H4 (cell line): ENCODE data around the gene CTAGE4. TPM values are rescaled to one million over a fixed set of nuclear protein-coding genes. Genes with fewer than 3 reads are reported as not detected.
"Not testable (repeated sequence)": the region's sequence is repeated elsewhere in the genome, so short reads cannot be mapped to it uniquely, and the experiment has no call there.

Source experiments
- DNase-seq: peaks from one replicate; pipeline ENCODE4 v3.0.0-alpha.2; 2015; ENCODE audit warnings: low spot score
- total RNA-seq: library from RNA; depleted of rRNA; stranded (reverse); fragments of >200 nt; shearing (Covaris generic); gene quantifications from 2 replicates; pipeline ENCODE4 v1.2.3, GENCODE V29; 2014; rRNA removed

CTAGE4 gene, protein sequence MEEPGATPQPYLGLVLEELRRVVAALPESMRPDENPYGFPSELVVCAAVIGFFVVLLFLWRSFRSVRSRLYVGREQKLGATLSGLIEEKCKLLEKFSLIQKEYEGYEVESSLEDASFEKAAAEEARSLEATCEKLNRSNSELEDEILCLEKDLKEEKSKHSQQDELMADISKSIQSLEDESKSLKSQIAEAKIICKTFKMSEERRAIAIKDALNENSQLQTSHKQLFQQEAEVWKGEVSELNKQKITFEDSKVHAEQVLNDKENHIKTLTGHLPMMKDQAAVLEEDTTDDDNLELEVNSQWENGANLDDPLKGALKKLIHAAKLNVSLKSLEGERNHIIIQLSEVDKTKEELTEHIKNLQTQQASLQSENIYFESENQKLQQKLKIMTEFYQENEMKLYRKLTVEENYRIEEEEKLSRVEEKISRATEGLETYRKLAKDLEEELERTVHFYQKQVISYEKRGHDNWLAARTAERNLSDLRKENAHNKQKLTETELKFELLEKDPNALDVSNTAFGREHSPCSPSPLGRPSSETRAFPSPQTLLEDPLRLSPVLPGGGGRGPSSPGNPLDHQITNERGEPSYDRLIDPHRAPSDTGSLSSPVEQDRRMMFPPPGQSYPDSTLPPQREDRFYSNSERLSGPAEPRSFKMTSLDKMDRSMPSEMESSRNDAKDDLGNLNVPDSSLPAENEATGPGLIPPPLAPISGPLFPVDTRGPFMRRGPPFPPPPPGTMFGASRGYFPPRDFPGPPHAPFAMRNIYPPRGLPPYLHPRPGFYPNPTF
- 0.15 and 0.16 TPM in 2 replicates for total RNA-seq

DNA sequence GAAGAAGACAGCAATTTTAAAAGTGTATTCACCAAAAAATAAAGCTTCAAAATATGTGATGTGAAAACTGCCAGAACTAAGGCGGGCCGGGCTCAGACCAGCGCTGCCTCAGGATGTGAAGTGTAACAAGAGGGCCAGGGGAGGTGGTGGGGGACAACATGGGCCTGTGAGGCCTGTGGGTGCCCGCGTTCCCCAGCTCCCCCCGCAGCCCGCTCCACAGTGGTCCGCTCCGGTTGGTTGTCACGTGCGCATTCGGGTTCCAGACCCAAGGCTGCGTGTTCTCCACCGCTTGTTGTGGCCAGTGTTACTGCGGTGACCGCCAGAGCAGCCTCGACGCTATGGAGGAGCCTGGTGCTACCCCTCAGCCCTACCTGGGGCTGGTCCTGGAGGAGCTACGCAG is at the start of gene CTAGE4:
Gene CTAGE4, plus strand, starts transcription at position 301 of the 400 bp plus-strand sequence. Its CDS starts 38 bp downstream, at position 339.
- DNase-seq: not testable (repeated sequence)

DNA sequence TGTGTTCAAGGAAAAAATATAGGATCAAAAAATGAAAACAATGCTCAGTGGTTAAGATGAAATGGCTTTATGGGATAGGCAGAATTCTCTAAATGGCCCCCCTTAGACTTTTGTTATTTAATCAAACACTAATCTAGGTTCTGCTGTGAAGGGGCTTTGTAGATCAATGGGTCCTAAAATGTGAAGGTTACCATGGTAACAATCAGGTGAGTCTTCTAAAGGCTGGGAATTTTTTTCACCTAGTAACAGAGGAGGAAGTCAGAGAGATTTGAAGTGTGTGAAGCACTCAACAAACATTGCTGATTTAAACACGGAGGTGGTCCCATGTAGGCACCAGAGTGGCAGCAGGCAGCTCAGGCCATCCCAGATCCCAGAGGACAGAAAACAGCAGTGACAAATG is 49.1 kb upstream of the CTAGE4 start:
- DNase-seq: no peak

DNA sequence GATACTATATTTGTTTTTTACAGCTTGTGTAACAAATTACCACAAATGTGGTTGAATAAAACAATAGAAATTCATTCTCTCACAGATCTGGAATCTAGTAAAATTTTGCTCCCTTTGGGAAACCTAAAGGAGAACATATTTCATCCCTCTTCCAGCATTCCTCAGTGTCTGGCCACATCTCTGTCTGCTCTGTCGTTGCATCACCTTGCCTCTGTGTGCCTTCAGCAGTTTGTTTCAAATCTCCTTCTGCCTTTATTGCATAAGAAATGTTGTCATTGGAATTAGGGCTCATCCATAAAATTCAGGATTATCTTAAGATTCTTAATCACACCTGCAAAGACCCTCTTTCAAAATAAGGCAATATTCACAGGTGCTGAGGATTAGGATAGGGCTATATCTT is 45.8 kb upstream of the CTAGE4 start:
- DNase-seq: no peak

DNA sequence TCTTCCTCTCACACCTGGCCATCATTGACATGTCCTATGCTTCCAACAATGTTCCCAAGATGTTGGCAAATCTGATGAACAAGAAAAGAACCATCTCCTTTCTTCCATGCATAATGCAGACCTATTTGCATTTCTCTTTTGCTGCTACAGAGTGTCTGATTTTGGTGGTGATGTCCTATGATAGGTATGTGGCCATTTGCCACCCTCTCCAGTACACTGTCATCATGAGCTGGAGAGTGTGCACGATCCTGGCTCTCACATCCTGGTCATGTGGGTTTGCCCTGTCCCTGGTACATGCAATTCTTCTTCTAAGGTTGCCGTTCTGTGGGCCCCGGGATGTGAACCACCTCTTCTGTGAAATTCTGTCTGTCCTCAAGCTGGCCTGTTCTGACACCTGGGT is 41.1 kb upstream of the CTAGE4 start:
- no peak for DNase-seq

DNA sequence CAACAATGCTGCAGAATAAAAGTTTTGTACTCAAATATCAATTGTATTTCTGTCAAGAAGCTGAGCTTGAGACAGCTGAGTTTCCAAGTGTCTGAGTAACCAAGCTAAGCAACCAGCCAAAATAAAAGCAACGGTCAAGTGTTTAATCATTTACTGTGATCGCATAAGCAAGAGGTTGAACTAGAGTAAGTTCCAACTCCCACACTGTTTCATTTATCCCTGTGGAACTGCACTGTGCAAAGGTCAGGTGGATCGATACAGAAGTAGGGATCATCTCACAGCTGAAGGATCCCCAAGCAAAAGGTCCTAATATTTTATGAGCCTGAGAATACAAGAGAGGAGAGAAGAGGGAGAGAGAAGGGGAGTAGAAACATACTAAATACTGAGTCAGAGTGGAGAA is 38.8 kb upstream of the CTAGE4 start:
- no peak for DNase-seq

DNA sequence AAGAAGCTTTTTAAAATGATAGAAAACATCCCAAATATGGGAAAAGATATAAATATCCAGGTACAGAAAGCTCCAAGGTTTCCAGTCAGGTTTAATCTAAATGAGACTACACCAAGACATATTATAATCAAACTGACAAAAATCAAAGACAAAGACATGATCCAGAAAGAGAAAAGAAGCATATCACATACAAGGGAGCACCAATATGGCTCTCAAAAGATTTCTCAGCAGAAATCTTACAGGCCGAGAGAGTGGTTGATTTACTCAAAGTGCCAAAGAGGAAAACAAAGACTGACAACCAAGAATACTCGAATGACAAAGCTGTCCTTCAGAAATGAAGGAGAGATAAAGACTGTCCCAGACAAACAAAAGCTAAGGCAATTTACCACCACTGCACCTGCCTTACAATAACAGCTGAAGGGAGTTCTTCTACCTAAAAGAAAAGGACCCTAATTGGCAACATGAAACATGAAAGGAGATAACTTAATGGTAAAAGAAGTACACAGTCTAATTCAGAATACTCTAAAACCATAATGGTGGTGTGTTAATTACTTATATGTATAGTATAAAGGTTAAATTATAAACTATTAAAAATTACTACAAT is 34.9 kb upstream of the CTAGE4 start:
- DNase-seq: no peak

DNA sequence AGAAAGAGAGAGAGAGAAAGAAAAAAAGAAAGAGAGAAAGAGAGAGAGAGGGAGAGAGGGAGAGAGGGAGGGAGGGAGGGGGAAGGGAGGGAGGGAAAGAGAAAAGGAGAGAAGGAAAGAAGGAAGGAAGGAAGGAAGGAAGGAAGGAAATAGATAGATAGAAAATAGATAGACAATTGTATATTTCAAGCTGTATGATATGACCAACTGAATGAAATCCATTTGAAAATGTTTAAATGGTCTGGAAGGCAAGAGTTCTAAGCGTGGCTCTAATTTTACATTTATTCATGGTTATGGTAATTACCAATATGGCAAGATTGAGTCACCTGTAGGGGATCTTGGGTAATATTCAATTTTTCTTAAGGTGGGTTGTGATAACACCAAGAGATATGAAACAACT is 24.4 kb upstream of the CTAGE4 start:
- no peak for DNase-seq

DNA sequence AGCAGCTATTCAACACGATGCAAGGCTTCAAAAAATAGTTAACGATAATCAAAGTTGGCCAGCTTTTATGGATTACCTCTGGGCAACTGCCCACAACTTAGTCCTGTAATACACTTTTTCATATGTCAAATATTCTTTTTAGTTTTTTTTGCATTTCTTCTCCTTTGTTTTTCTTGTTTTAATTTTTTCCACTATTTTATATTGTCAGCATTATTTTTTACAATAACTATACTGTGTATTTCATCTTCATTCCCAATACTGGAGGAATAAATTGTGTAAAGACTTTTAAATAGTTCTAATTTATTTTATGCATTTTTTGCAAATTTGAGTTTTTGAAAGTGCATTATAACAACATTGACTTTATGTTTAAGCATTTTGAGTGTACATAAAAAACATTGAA is 18.5 kb upstream of the CTAGE4 start:
- DNase-seq: no peak

DNA sequence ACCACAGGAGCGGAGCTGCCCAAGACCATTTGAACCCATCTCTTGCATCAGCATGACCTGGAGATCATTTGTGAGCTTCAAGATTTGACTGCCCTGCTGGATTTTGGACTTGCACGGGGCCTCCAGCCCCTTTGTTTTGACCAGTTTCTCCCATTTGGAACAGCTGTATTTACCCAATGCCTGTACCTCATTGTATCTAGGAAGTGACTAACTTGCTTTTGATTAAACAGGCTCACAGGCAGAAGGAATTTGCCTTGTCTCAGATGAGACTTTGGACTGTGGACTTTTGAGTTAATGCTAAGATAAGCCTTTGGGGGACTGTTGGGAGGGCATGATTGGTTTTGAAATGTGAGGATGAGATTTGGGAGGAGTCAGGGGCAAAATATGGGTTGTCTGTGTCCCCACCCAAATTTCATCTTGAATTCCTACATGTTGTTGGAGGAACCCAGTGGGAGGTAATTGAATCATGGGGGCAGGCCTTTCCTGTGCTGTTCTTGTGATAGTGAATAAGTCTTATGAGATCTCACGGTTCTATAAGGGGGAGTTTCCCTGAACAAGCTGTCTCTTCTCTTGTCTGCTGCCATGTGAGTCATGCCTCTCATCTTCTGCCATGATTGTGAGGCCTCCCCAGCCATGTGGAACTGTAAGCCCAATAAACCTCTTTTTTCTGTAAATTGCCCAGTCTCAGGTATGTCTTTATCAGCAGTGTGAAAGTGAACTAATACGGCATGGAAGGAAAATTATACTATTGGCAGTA is 11.5 kb upstream of the CTAGE4 start:
- DNase-seq: not testable (repeated sequence)

DNA sequence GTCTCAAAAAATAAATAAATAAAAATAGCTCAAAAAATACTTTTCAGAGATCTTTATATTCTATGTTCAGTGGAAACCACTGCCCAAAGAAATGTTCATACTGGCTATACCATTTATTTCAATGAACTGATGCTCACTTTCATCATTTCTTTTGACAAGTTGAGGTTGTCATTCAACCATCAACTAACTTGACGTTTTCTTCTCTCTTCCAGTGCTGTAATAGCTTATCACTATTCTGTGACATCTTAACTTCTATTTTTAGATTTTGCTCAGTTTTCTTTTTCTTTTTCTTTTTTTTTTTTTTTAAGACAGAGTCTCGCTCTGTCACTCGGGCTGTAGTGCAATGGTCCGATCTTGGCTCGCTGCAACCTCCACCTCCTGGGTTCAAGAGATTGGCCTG is 8.7 kb upstream of the CTAGE4 start:
- DNase-seq: no peak

DNA sequence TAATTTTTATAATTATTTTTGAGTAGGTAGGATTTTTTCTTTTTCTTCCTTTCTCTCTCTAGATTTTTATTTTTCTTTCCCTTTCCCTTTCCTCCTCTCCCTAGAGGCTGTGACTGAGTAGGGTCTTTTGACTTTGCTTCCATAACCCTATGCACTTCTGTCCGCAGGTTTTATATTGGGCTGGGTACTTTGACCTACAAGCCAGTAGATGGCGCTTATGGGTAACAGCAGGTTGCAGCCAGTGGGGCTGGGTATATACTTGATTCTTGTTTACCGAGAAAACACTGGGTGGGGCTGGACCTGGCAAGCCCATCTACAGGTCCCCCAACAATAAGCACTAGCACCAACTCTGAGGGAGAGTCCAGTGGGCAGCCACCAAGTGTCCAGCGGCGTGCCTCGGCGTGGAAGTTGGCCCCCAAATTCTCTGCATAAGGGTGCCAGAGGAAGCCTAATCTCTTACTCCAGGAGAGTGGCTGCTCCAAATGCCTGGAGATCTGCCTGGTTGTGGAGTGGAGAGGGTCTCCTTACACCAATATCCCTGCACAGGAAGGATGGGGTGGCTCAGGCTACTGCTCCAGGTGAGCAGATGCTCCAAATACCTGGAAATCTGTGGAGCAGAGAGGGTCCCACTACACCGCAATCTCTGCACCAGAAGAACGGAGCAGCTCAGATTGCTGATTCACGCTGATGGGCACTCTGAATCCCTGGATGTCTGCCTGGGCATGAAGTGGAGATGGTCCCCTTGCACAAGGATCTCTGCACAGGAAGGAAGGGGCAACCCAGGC is 4.7 kb upstream of the CTAGE4 start:
- not testable (repeated sequence) for DNase-seq

DNA sequence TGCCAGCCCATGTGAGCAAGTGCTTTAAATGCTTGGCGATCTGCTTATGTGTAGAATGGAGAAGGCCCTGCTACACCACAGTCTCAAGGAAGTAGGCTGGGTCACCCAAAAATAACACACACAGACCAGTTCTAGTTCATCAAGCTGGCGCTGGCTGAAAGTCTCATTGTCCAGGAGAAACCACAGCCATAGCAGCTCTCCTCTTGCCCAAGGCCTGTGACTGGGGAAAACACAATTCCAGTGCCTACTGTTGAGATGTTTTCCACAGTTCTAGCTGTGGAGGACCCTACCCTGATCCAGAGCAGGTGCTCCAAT is 4.1 kb upstream of the CTAGE4 start:
- not testable (repeated sequence) for DNase-seq

DNA sequence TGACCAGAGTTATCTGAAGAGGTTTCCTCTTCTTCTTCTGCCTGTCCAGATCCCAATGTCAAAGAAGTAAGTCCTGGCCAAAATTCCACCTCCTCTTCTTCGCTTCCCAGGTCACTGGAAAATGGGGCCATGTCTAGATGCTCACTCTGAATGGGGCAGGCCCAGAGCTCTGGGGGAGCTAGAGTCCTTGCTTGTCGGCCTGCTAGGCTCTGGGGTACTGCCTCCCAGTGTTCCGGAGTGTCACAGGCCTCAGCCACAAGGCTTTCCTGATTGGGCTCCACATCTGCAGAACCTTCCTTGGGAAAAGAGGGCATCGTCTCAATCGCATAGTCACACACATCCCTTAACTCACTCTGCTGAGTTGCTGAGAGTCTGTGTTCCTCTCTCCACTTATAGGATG is 4.6 kb downstream of the CTAGE4 start:
- DNase-seq: not testable (repeated sequence)

DNA sequence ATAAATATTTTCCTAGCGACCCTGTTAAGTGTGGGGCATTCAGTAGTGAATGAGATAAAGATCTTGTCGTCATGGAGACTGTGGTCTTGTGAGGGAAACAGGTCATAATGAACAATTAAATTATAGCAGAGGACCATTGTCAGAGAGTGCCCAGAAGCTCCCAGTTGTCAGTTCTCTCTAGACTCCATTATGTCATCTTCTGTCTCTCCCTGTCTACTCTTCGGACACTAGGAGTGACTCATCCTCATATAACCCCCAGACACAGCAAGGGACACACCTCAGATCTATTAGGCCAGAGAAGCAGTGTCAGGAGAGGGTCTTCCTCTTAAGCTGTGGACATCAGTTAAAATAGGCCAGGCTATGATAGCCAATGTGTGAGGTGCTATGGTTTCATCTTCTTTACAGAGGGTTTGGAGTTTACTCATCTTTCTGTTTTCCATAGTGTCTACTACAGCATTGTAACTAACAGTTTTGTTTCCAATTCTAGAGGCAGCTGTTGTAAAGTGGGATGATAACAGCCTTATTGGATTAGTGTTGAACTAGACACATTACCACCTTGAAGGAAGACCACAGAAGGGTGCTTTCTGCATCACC is 5.4 kb downstream of the CTAGE4 start:
- not testable (repeated sequence) for DNase-seq

DNA sequence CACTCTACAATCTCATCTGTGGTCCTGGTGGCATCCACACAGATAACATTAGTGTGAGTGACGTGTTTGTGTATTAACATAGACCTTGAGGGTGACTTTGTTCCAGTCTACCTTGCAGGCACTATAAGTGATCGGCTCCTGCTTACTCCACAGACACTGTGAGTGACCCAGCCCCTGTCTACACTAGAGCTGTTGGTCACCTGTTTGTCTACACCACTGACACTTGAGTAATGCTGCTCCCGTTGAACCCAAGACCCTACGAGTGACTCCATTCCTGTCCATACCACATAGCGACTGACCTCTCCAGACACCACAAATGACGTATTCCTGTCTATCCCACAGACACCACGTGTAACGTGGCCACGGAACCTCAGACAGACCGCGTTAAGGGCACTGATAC is 10.5 kb downstream of the CTAGE4 start:
- DNase-seq: not testable (repeated sequence)

DNA sequence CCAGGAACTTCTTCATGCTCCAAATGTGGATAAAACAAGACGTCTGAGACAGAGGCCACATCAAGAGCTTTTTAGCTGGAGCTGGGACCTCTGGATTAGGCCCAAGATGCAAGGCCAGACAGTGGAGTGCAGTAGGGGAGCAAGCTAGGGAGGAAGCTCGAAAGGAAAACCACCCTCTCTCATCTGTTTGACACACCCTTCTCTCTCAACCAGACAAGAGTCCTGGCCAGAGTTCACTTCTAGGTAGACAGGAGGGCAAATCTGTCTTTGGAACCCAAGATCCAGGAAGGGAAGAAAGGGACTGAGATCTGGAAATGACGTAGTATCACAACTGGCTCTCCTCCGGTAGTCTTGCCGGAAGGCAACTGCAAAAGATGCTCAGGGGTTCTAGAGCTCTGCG is 11.2 kb downstream of the CTAGE4 start:
- not testable (repeated sequence) for DNase-seq

DNA sequence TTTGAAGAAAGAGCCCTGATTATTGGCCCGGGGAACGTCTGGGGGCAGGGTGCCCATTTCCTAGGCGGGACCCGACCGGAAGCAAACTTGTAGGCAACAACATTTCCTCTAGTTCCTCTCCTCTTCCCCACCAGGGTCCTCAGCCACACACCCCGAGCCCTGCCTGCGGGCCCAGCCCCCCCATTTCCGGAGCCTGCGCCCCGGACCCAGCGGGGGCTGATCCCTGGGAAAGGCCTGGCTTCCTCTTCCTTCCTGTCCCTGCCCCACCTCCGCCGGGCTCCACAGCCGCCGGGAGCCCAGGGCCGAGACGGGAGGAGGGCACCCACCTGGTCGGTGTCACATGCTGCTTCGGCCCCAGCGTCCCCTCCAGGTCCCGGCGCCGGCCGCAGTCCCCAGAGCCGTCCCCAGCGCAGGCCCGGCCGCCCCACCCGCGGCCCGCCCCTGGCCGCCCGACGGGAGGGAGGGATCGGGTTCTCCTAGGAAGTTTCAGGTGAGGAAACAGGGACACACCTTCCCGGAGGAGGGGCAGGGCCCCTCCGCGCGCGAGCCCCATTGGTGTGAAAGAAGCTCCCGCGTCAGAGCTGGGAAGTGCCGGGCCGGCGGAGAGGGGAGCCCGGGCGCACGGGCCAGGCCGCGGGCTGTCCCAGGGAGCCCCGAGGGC is 12.1 kb downstream of the CTAGE4 start, which contains the start of gene ARHGEF35:
Gene ARHGEF35, minus strand, starts transcription at position 622 of the 661 bp plus-strand sequence. CDS start 7,450 bp downstream, outside the sequence.
- DNase-seq: not testable (repeated sequence)

DNA sequence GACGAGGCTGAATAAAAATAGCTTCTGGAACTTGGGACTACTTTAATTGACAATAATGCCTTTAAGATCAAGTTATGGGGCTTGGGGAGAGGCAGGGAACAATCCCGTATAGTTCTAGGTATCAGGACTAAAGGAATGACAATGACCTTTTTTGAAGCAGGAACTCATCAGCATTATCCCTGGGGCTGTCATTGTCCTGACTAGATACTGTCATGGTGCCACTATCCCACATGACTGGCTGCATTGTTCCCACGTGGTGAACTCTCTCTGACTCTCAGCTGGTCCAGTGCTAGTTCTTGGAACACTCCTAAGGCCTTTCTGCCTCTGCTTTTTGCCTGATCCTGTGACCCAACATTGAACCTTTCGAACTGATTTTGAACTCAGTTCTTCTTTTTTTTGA is 15.7 kb downstream of the CTAGE4 start:
- DNase-seq: not testable (repeated sequence)

DNA sequence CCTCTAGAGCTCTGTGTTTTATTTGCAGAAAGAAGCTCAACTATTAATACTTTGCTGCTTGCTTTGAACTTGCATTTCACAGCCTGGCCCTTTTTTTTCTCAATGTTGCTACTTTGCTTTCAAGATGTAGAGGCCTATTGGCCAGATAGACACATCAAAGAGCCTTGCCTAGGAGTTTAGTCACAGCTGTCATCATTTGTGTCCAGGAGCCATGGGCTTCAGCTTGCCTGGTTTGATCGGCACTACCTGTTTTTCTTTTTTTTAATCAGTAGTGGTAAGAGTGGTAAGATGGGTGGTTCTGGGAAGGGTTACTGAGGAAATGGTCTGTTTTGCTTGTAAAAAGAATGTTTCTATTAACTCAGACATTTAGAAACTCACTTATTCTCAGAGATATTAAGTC is 18.7 kb downstream of the CTAGE4 start:
- not testable (repeated sequence) for DNase-seq

DNA sequence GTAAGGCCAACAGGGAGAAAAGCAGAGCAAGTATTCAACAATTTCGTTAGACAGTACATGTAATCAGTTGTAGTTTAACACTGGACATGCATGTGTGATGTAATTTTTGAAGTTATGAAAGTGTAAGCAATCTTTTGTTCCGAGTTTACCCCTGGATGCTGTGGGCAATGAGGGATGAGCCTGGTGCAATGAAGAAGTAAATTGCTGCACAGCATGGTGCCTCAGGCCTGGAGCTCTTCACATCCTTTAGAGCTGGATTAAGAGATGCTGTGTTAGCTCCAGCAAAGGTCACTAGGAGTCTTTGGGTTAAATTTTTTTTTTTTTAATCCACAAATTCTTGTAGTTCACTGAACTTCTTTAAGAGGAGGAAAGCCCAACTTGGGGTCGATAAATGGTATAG is 19.8 kb downstream of the CTAGE4 start:
- not testable (repeated sequence) for DNase-seq
